Measurements from ENCODE around the gene UROS. TPM values are rescaled to one million over a fixed set of nuclear protein-coding genes. Genes with fewer than 3 reads are reported as not detected.

Gene UROS
- total RNA-seq, 4 donors from 2014 or later = 22.7 to 48.2 (median 27.3) TPM

DNA sequence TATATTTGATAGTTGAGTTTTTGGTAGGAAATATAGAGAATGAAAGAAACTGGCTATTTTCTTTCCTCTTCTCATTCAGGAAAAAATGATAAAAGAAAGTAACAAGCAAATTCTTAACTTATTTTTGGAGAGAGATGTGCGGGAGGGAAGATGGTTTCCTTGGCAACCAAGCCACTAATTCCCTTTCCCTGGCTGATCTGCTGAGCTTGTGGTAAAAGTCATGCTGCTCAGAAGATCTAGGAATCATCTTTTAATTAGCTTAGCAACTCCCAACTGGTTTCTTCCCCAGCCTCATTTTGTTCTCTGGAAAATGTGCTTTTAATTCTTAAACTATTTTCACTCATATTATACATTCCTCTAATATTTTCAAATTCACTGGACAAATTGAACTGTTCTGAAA is 11.8 kb downstream of the UROS start:
- 67% methylated on average over 1 of the region's 1 CpG for WGBS
- Histone ChIP-seq H3K4me3 (no peak overlapping the region), H3K9me3 (no peaks in the 10 kb centered on the region), H3K36me3 (peaks cover 76% of the 10 kb centered on the region), H3K27ac (no peak overlapping the region), H3K27me3 (no peaks in the 10 kb centered on the region), H3K4me1 (no peaks in the 10 kb centered on the region)
- no peak for DNase-seq (ENCODE audit: low spot score in 2 of 2)
- TF ChIP-seq, protein P1, sequence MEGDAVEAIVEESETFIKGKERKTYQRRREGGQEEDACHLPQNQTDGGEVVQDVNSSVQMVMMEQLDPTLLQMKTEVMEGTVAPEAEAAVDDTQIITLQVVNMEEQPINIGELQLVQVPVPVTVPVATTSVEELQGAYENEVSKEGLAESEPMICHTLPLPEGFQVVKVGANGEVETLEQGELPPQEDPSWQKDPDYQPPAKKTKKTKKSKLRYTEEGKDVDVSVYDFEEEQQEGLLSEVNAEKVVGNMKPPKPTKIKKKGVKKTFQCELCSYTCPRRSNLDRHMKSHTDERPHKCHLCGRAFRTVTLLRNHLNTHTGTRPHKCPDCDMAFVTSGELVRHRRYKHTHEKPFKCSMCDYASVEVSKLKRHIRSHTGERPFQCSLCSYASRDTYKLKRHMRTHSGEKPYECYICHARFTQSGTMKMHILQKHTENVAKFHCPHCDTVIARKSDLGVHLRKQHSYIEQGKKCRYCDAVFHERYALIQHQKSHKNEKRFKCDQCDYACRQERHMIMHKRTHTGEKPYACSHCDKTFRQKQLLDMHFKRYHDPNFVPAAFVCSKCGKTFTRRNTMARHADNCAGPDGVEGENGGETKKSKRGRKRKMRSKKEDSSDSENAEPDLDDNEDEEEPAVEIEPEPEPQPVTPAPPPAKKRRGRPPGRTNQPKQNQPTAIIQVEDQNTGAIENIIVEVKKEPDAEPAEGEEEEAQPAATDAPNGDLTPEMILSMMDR (IDR thresholded peaks at IDR 0.05) = no peak
- TF ChIP-seq EP300 (IDR thresholded peaks at IDR 0.05) = no peak
- TF ChIP-seq POLR2A (IDR thresholded peaks at IDR 0.05) = no peak
- TF ChIP-seq POLR2AphosphoS5 (IDR thresholded peaks at IDR 0.05) = no peak

DNA sequence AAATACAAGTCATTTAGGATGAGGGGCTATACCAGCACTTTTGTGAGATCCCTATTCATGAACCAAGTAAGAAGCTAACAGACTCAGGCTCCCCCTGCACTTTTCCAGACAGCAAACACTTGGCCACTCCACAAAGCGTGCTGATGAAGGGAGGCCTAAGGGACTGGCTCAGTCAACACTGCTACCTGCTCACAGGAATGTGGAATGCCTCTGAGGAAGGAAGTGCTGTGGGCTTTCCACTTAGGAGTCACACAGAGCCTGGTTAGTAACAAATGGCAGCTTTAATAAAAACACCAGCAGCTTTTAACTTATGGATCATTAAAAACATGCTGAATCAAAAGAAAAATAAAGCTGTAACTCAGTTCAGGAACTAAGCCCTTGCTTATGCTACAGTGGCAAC is 15.0 kb downstream of the UROS start:
- no peak for DNase-seq (ENCODE audit: low spot score in 2 of 2)
- Histone ChIP-seq H3K9me3 (no peaks in the 10 kb centered on the region), H3K27me3 (no peaks in the 10 kb centered on the region), H3K36me3 (peaks cover 66% of the 10 kb centered on the region), H3K27ac (no peak overlapping the region), H3K4me3 (no peak overlapping the region), H3K4me1 (no peaks in the 10 kb centered on the region)
- WGBS = 100% methylated on average over 1 of the region's 1 CpG
- TF ChIP-seq POLR2AphosphoS5 (IDR thresholded peaks at IDR 0.05) = no peak
- TF ChIP-seq EP300 (IDR thresholded peaks at IDR 0.05) = no peak

DNA sequence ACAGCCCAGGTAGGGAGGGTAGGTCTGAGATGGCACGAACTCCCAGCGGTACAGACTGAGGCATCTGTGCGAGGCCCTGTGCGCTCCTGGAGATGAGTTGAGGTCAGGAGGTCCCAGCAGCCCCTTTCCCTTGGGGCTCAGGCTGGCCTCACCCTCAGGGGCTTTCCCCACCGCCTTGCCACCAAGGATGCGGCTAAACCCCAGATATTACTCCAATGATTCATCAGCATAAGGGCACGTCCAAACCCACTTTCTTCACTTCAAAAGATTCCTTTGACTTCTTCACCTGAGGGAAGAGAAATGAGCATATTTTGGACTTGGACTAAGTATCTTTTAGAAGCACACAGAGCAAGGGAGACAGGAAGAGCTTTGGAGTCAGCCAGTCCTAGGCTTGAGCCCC is 20.3 kb downstream of the UROS start:
- no peak overlapping the region for H3K4me3 ChIP-seq
- H3K4me1 ChIP-seq = no peaks in the 10 kb centered on the region
- no peaks in the 10 kb centered on the region for H3K9me3 ChIP-seq
- TF ChIP-seq POLR2AphosphoS5 (IDR thresholded peaks at IDR 0.05) (no peak), POLR2A (IDR thresholded peaks at IDR 0.05) (no peak), EP300 (IDR thresholded peaks at IDR 0.05) (no peak)
- TF ChIP-seq, protein P1 (IDR thresholded peaks at IDR 0.05) = no peak
- peaks cover 61% of the 10 kb centered on the region for H3K36me3 ChIP-seq
- 88% methylated on average over 7 of the region's 7 CpGs for WGBS
- DNase-seq (ENCODE audit: low spot score in 2 of 2) = no peak
- no peaks in the 10 kb centered on the region for H3K27me3 ChIP-seq
- no peak overlapping the region for H3K27ac ChIP-seq

DNA sequence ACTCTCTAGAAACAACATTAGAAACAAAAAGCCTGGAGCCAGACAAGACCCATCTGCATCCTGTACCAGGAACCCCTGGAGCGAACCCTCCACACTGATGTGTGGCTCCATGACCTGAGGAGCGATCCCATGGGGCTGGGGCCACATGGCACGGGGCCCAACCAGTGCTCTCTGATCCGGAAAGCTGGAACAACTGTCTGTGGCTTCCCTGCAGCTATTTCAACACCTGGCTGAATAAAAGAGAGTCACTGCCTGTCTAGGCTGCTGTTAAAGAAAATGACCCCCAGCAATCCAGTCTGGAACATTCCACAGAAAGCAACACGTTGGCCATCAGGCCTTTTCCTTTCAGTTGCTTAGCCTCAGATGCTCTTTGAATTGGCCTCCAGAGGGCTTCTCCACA is 20.9 kb downstream of the UROS start:
- Histone ChIP-seq H3K27me3 (no peaks in the 10 kb centered on the region), H3K4me1 (no peaks in the 10 kb centered on the region), H3K36me3 (peaks cover 62% of the 10 kb centered on the region), H3K9me3 (no peaks in the 10 kb centered on the region), H3K4me3 (no peak overlapping the region), H3K27ac (no peak overlapping the region)
- DNase-seq (ENCODE audit: low spot score in 2 of 2) = no peak
- 81% methylated on average over 5 of the region's 5 CpGs for WGBS
- TF ChIP-seq, protein P1 (IDR thresholded peaks at IDR 0.05) = no peak
- no peak for TF ChIP-seq POLR2A (IDR thresholded peaks at IDR 0.05)
- no peak for TF ChIP-seq EP300 (IDR thresholded peaks at IDR 0.05)
- TF ChIP-seq POLR2AphosphoS5 (IDR thresholded peaks at IDR 0.05) = no peak

DNA sequence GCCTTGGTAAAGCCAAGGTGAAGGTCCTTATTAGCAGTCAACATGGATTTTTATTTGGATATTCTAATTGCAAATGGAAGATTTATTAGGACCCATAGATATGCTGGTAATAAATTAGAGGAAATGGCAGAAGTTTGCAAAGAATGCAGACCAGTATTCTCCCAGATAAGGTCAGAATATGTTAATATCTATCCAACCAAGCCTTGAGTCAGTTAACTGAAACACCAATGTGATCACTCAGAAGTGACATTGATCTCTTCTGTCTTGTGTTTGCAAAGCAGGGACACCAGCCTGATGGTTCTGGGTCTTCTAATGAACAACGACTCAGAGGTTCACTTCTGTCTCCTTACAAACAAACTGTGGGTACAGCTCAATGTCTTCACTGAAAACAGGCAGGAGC is 21.5 kb downstream of the UROS start:
- TF ChIP-seq POLR2AphosphoS5 (IDR thresholded peaks at IDR 0.05) (no peak), EP300 (IDR thresholded peaks at IDR 0.05) (no peak), POLR2A (IDR thresholded peaks at IDR 0.05) (no peak)
- TF ChIP-seq, protein P1 (IDR thresholded peaks at IDR 0.05) = no peak
- Histone ChIP-seq H3K4me3 (no peak overlapping the region), H3K9me3 (no peaks in the 10 kb centered on the region), H3K36me3 (peaks cover 59% of the 10 kb centered on the region), H3K27me3 (no peaks in the 10 kb centered on the region), H3K4me1 (no peaks in the 10 kb centered on the region), H3K27ac (no peak overlapping the region)
- WGBS = 81% methylated on average over 1 of the region's 1 CpG
- DNase-seq (ENCODE audit: low spot score in 2 of 2) = no peak

All from suprapubic skin (tissue), 4 donors.